ENCODE results near the gene SLC16A9.

SLC16A9 gene

DNA sequence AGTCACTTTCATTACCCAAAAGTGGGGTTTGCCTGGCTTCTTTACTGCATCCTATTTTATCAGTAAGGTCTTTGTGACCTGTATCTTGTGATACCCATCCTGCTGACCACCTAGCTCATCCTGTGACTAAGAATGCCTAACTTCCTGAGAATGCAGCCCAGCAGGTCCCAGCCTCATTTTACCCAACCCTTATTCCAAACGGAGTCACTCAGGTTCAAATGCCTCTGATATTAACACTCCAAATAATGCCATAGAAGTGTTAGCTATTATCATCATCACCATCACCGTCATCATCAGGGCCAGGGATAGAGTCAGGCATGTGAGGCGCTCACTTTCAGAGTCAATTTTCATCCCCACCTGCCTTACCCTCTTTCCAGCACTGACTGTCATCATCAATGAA is 85.5 kb downstream of the SLC16A9 start:
- no peak for TF ChIP-seq CTCF (IDR thresholded peaks at IDR 0.05; ENCODE audit: control insufficient read depth, insufficient read depth, low read depth, low read length, missing control alignments)
- H3K4me3 ChIP-seq (ENCODE audit: control insufficient read depth, low read depth, low read length) = no peak overlapping the region
- no peak for DNase-seq (ENCODE audit: low read depth)

DNA sequence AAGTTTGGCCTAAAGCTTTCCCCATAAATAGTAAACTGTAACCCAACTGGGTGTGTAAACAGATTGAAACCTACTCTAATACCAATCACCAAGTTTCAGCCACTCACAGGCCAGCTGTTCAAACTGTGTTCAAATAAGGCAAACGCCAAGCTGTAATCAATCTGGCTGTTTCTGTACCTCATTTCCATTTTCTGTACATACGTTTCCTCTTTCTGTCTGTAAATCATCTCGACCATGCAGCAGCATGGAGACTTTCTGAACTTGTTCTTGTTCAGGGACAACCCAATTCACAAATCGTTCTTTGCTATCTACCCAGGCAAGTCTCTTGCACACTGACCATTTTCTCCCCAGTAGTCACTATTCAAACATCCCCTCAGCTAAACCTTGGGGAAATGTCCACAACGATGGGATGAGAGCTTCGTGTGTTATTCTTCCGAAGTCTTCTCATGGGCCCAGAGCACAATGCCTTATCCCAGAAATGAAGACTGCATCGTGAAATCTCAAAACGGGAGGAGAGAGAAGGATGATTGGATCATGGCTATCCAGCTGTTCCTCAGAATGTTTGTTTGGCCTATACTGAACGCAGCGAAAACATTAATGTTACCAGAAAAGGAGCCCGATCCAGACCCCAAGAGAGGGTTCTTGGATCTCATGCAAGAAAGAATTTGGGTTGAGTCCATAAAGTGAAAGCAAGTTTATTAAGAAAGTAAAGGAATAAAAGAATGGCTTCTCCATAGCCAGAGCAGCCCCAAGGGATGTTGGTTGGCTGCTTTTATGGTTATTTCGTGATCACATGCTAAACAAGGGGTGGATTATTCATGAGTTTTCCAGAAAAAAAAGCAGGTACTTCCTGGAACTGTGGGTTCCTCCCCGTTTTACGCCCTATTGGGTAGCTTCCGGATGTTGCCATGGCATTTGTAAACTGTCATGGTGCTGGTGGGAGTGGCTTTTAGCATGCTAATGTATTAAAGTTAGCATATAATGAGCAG is 86.2 kb downstream of the SLC16A9 start:
- no peak for DNase-seq (ENCODE audit: low read depth)
- TF ChIP-seq CTCF (IDR thresholded peaks at IDR 0.05; ENCODE audit: control insufficient read depth, insufficient read depth, low read depth, low read length, missing control alignments) = no peak
- H3K4me3 ChIP-seq (ENCODE audit: control insufficient read depth, low read depth, low read length) = no peak overlapping the region

DNA sequence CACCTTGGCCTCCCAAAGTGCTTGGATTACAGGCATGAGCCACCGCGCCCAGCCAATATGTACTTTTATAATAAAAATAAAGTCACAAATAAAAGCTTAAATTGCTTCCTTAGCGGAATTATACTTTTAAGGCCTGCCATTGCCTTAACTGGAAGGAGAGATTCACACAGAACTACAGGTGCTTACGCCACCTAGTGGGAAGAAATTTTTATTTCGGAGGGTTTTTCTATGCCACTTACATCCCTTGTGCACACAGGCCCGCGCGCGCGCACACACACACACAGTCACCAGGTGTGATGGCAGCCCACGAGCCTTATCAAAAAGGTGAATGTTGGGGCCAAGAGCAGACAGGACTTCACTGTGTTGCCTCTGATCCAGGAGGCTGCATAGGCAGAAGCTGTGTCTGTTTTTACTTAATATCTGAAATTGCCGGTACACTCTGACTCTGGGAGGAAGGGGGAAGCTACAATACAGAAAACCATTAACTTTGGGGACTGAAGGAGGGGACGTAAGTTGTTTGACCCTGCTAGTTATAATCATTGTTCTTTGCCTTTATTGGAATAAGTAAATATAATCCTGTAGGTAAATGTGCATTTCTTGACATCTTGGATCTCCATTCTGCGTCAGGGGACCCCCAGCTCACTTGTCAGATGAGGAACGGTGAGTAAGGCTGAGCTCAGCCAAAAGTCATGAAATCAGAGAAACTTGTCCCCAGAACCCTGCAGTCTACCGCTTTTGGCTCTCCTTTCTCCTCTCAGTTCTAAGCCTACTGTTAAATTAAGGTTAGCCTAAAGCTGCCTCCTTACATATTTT is 87.1 kb downstream of the SLC16A9 start:
- DNase-seq (ENCODE audit: low read depth) = peak; percentile 17
- TF ChIP-seq CTCF (IDR thresholded peaks at IDR 0.05; ENCODE audit: control insufficient read depth, insufficient read depth, low read depth, low read length, missing control alignments) = peak; percentile 65
- H3K4me3 ChIP-seq (ENCODE audit: control insufficient read depth, low read depth, low read length) = no peak overlapping the region

DNA sequence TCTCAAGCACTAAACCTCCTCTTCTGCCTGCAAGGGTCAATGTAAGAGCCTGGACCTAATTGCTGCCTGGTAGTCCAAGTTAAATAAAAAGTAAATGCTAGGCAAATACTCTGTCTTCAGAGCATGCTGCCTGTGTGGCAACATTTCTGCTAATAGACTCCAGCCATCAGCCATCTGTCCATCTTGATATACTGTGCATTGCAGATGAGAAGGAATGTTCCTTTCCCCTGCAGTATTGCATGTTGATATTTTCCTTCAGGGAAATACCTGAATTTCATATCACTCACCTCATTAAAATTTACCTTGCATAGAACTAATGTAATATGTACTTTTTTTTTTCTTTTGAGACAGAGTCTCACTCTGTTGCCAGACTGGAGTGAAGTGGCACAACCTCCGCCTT is 87.9 kb downstream of the SLC16A9 start:
- TF ChIP-seq CTCF (IDR thresholded peaks at IDR 0.05; ENCODE audit: control insufficient read depth, insufficient read depth, low read depth, low read length, missing control alignments) = no peak
- DNase-seq (ENCODE audit: low read depth) = no peak
- H3K4me3 ChIP-seq (ENCODE audit: control insufficient read depth, low read depth, low read length) = no peak overlapping the region

- TF ChIP-seq CTCF (IDR thresholded peaks at IDR 0.05; ENCODE audit: control insufficient read depth, insufficient read depth, low read depth, low read length, missing control alignments) = no peak
- no peak overlapping the region for H3K4me3 ChIP-seq (ENCODE audit: control insufficient read depth, low read depth, low read length)
- DNase-seq (ENCODE audit: low read depth) = no peak
Measured at GRCh38 chr10:59618666-59619065, 91.0 kb downstream of the SLC16A9 start.

GRCh38 chr10:59617996-59618395 is 91.7 kb downstream of the SLC16A9 start:
- no peak for DNase-seq (ENCODE audit: low read depth)
- H3K4me3 ChIP-seq (ENCODE audit: control insufficient read depth, low read depth, low read length) = no peak overlapping the region
- TF ChIP-seq CTCF (IDR thresholded peaks at IDR 0.05; ENCODE audit: control insufficient read depth, insufficient read depth, low read depth, low read length, missing control alignments) = no peak

Data from AG09309 (cell line).